ENCODE measurements around the gene TRAF3IP1.
A peak's percentile ranks its signal among the peaks of the same experiment; 100 is the strongest.
"Not testable (repeated sequence)": the region's sequence is repeated elsewhere in the genome, so short reads cannot be mapped to it uniquely, and the experiment has no call there.

Gene TRAF3IP1

GRCh38 chr2:238344517-238344916 lies 24.2 kb downstream of the TRAF3IP1 start:
- no peak for DNase-seq

DNA sequence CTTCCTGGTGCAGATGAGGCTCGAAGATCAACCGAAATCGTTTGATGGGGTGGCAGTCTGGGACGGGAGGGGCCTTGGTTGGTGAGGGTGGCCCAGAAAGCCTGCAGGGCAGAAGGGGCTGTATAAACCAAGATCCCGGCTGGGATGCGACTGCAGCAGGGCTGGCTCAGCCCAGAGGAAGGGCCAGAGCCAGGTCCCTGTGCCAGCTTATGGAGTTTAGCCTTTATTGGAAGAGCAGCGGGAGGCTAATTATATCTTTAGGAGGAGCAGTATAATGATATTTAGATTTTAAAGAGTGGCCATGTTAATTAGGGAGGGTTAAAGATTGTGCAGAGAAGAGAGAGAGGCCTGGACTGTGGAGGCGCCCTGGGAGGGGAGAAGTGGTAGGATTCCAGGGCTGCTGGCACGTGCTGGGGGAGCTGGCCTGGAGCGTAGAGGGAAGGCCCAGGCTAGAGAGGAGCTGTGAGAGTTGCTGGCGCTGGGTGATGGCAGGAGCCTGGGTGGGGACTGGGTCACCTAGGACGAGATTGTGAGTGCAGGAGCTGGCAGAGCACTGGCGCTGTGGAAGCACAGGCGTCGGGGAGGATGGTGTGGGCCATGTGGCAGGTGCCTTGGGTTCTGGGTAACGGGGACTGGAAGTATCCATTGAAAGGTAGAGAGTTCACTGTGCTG lies 25.1 kb downstream of the TRAF3IP1 start:
- no peak for DNase-seq

DNA sequence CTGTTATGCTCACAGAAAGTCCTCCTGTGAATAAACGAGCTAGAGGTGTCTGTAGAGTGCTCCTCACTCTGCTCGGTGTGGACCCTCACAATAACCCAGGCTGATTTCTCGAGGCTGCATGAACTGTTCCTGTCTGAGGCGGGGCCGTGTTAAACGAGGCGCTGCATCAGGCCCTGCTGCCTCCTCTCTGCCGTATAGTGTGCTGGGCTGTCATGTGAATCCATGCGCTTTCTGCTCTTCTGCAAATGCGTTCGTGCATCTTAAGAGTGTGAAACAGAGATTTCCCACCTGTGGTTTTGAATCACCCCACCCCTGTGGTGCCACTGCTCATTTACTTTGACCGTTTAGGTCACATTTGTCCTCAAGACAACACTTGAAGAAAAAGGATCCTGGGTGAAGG lies 26.2 kb downstream of the TRAF3IP1 start:
- DNase-seq = no peak

GRCh38 chr2:238350150-238350897 lies 30.0 kb downstream of the TRAF3IP1 start:
- DNase-seq = no peak

GRCh38 chr2:238351315-238351714 lies 31.0 kb downstream of the TRAF3IP1 start:
- no peak for DNase-seq

GRCh38 chr2:238352361-238352760 lies 32.0 kb downstream of the TRAF3IP1 start:
- no peak for DNase-seq

DNA sequence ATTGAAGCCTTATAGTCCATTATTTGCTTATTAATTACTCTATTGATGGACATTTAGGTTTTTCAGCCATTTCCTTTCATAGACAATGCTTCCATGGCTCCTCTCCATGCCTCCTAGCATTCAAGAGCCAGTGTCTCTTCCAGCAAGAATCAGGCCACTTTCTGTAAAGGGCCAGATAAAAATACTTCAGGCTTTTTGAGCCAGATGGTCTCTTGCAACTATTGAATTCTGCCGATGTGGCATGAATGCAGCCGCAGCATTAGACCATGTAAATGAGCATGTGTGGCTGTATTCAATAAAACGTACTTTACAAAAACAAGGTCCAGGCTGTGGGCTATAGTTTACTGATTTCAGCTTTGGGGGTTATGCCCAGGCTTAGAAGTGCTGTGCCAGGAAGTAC lies 38.5 kb downstream of the TRAF3IP1 start:
- no peak for DNase-seq

GRCh38 chr2:238359403-238359802 lies 39.1 kb downstream of the TRAF3IP1 start:
- DNase-seq = no peak

DNA sequence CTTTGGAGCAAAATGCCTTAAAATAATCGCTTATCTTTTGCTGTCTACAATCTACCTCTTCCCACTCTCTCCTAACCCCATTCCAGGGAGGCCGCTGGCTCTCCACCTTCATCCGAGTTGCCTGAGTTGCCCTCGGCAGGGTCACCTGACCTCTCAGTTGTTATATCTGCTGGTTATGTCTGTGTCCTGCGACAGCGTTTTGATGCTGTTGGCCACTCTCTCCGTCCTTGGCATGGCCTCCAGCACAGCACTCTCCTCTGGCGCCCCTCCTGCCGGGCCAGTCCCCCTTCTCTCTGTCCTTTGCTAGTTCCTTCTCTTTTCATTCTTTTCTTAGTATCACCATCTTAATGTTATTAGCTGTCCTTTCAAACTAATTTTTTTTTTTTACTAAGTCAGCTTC lies 41.6 kb downstream of the TRAF3IP1 start:
- DNase-seq = no peak

- DNase-seq = no peak
Measured at GRCh38 chr2:238362626-238363025, 42.3 kb downstream of the TRAF3IP1 start.

- no peak for DNase-seq
Measured at GRCh38 chr2:238369591-238370040, 49.3 kb downstream of the TRAF3IP1 start.

GRCh38 chr2:238370094-238370822 lies 49.9 kb downstream of the TRAF3IP1 start:
- DNase-seq = no peak

DNA sequence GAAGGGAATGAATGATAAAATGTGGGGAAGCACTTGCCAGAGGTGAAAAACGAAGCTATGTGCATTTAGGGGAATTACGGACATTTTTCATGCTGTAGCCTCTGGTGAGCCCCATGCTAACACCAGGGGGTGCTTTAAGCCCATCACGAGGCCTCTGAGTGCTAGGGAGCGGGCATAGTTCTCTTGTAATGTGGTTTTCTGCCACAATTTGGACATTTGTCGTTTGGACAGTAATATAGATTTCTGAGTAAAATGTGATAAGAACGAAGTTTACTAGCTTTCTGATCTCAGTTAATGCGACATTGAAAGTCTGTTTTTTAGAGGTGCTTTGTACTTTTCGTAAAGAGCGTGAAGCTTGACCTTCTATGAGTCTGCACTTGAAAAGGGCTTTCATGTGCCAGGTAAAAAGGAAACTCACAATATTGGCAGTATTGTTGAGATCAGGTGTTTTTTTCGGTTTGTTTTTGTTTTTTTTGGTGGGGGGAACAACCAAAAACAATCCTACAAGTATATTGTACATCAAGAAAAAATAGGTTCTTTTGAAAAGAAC lies 50.6 kb downstream of the TRAF3IP1 start:
- DNase-seq = no peak

GRCh38 chr2:238372277-238372676 lies 52.0 kb downstream of the TRAF3IP1 start:
- DNase-seq = not testable (repeated sequence)

GRCh38 chr2:238376884-238377391 lies 56.6 kb downstream of the TRAF3IP1 start:
- no peak for DNase-seq

DNA sequence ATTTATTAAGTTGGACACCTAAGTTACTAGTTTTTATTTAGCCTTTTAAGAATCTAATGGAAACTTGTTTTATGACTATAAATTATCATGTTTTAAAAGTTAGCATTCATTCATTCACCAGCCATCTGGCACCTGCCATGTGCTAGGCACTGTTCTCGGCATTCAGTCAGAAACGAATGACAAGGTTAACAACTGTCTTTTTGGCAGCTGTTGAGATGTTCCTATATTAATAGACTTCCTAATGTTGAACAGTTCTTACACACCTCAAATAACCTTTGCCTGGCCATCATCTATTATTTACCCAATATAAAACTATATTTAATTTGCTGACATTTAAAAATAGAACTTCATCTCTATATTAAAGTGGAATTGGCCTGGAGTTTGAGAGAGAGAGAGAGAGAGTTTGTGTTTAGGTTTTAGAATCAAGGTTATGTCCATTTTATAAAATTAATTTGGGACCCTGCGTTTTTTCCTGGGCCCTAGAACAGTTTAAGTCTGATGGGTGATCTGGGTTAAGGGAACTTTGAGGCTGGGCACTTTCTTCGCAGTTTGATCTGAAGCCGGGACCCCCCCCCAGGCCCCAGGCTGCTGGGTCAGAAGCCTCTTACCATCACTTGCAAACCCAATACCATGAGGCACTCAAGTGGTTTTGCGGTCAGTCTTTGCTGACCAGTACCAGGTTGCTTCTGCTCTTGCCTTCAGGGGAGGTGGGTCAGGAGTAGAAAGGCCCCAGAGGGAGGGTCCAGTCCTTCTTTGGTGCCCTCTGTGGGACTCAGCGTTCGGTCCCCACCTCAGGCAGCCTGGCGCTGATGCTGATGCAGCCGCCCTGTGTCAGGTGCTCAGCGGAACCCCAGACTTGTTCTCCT lies 58.1 kb downstream of the TRAF3IP1 start:
- peak; percentile 11 for DNase-seq

GRCh38 chr2:238379096-238379810 lies 58.9 kb downstream of the TRAF3IP1 start:
- no peak for DNase-seq

- DNase-seq = no peak
Measured at GRCh38 chr2:238380336-238380735, 60.0 kb downstream of the TRAF3IP1 start.

- DNase-seq = no peak
Measured at GRCh38 chr2:238380785-238381184, 60.5 kb downstream of the TRAF3IP1 start.

DNA sequence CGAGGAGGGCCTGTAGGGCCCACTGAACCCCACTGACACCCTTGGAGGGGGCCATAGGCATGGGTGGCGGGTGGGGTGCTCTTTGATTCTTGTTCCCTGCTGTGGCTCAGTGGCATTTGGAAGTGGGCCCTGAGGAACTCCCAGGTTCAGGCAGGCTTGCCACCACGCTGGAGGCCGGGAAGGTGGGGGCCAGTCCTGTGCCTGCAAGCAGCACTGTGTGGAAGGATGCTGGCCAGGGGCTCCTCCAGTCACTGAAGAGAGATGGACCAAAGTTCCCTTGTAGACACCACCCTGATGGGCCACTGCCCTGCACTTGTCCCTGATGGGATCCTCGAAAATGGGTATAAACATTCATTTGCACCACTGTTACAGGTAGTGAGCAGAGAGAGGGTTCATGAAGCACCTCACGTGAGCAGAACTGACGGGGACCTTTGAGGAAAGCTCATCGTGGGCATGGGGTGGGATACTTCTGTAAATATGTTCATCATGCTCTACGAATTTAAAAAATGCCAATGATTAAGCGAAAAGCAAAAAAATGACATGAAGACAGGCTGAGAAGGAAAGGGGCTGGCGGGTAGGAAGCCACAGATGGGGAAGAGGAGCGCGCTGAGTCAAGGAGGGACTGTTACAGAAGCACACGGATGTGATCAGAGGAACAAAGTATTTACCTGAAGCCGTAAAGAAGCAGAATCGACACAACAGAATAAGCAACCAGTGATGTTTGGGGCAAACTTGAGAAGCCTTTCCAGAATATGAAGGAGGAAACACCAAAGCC lies 61.2 kb downstream of the TRAF3IP1 start:
- DNase-seq = no peak

DNA sequence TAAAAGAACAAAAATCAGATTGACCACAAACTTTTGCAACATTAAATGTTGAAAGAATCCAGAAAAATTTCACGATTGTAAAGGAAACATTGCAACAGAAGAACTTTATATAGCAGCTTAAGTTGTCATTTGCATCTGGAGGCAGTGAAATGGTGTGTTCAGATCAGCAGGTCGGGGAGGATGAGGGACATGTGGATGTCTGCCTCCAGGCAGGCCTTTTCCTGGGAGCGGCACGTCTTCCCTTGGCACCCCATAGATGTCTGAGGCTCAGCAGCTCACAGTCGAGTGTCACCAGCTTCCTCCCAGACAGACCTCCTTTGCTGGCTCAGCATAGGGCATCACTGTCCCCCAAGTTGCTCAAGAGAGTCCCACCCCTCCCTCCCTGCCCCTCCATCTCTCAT lies 62.1 kb downstream of the TRAF3IP1 start:
- no peak for DNase-seq
